ENCODE data around the gene TREM2. TPM values are rescaled to one million over a fixed set of nuclear protein-coding genes. Genes with fewer than 3 reads are reported as not detected.

TREM2 gene
- total and polyA plus RNA-seq, 2 experiments from 2014 or later = not detected

GRCh38 chr6:41150671-41151070, 12.2 kb downstream of the TREM2 start:
- TF ChIP-seq EZH2phosphoT487 (IDR thresholded peaks at IDR 0.05; ENCODE audit: insufficient read depth, low read depth) = no peak
- TF ChIP-seq EZH2 (IDR thresholded peaks at IDR 0.05; ENCODE audit: insufficient read depth, poor library complexity, severe bottlenecking) = no peak
- Histone ChIP-seq H3K27me3 (replicated peaks; ENCODE audit: insufficient read depth) (no peaks in the 10 kb centered on the region), H3K9me2 (ENCODE audit: insufficient read depth) (no peaks in the 10 kb centered on the region; the same call in 1 of the 2 replicates), H3K9ac (no peak overlapping the region), H3K4me2 (ENCODE audit: unreplicated experiment) (no peak overlapping the region), H3K4me1 (ENCODE audit: insufficient read depth) (no peaks in the 10 kb centered on the region), H3K4me3 (no peak overlapping the region), H4K20me1 (ENCODE audit: insufficient read depth) (no peaks in the 10 kb centered on the region), H2AFZ (no peak overlapping the region), H3K36me3 (ENCODE audit: low read depth) (no peaks in the 10 kb centered on the region), H3K79me2 (ENCODE audit: insufficient read depth) (no peaks in the 10 kb centered on the region), H3K27ac (no peak overlapping the region), H3F3A (ENCODE audit: insufficient read depth) (no peaks in the 10 kb centered on the region), H3K9me3 (ENCODE audit: low read depth) (no peaks in the 10 kb centered on the region)
- in situ Hi-C loops (cut with MboI) = no loop called here
- WGBS, 2 experiments (ENCODE audit: low coverage in 1 of 2, low lambda C conversion rate in 2 of 2, missing lambda C conversion rate in 2 of 2) = 87 to 94% methylated on average over 1 of the region's 1 CpG
- DNase-seq = no peak

- Histone ChIP-seq H3K79me2 (ENCODE audit: insufficient read depth) (no peaks in the 10 kb centered on the region), H2AFZ (no peak overlapping the region), H3K4me1 (ENCODE audit: insufficient read depth) (no peaks in the 10 kb centered on the region), H3K9me2 (ENCODE audit: insufficient read depth) (no peaks in the 10 kb centered on the region; the same call in 1 of the 2 replicates), H3K4me2 (ENCODE audit: unreplicated experiment) (no peak overlapping the region), H3K27ac (no peak overlapping the region), H3K4me3 (no peak overlapping the region), H3F3A (ENCODE audit: insufficient read depth) (no peaks in the 10 kb centered on the region), H3K36me3 (ENCODE audit: low read depth) (no peaks in the 10 kb centered on the region), H3K27me3 (replicated peaks; ENCODE audit: insufficient read depth) (no peaks in the 10 kb centered on the region), H3K9ac (no peak overlapping the region), H4K20me1 (ENCODE audit: insufficient read depth) (no peaks in the 10 kb centered on the region), H3K9me3 (ENCODE audit: low read depth) (no peaks in the 10 kb centered on the region)
- no peak for DNase-seq
- WGBS, 2 experiments (ENCODE audit: low coverage in 1 of 2, low lambda C conversion rate in 2 of 2, missing lambda C conversion rate in 2 of 2) = 88 to 100% methylated on average over 1 of the region's 1 CpG
- in situ Hi-C loops (cut with MboI) = no loop called here
- no peak for TF ChIP-seq EZH2phosphoT487 (IDR thresholded peaks at IDR 0.05; ENCODE audit: insufficient read depth, low read depth)
- TF ChIP-seq EZH2 (IDR thresholded peaks at IDR 0.05; ENCODE audit: insufficient read depth, poor library complexity, severe bottlenecking) = no peak
Observed at GRCh38 chr6:41147917-41148316, 15.0 kb downstream of the TREM2 start.

GRCh38 chr6:41136911-41137310, 26.0 kb downstream of the TREM2 start:
- Histone ChIP-seq H3K36me3 (ENCODE audit: low read depth) (no peaks in the 10 kb centered on the region; the same call in 1 of the 2 replicates), H3F3A (ENCODE audit: insufficient read depth) (no peaks in the 10 kb centered on the region), H3K79me2 (ENCODE audit: insufficient read depth) (no peaks in the 10 kb centered on the region), H3K9me3 (ENCODE audit: low read depth) (no peaks in the 10 kb centered on the region), H3K4me3 (no peak overlapping the region), H4K20me1 (ENCODE audit: insufficient read depth) (no peaks in the 10 kb centered on the region), H3K4me2 (ENCODE audit: unreplicated experiment) (no peak overlapping the region), H3K27ac (no peak overlapping the region), H3K4me1 (ENCODE audit: insufficient read depth) (no peaks in the 10 kb centered on the region), H3K9me2 (ENCODE audit: insufficient read depth) (no peaks in the 10 kb centered on the region), H3K9ac (no peak overlapping the region), H3K27me3 (replicated peaks; ENCODE audit: insufficient read depth) (no peaks in the 10 kb centered on the region), H2AFZ (no peak overlapping the region)
- no peak for DNase-seq
- no peak for TF ChIP-seq EZH2 (IDR thresholded peaks at IDR 0.05; ENCODE audit: insufficient read depth, poor library complexity, severe bottlenecking)
- TF ChIP-seq EZH2phosphoT487 (IDR thresholded peaks at IDR 0.05; ENCODE audit: insufficient read depth, low read depth) = no peak
- in situ Hi-C loops (cut with MboI) = no loop called here

GRCh38 chr6:41135062-41135832, 27.7 kb downstream of the TREM2 start:
- Histone ChIP-seq H3K4me1 (ENCODE audit: insufficient read depth) (no peaks in the 10 kb centered on the region), H2AFZ (no peak overlapping the region), H3K79me2 (ENCODE audit: insufficient read depth) (no peaks in the 10 kb centered on the region), H3F3A (ENCODE audit: insufficient read depth) (no peaks in the 10 kb centered on the region), H4K20me1 (ENCODE audit: insufficient read depth) (no peaks in the 10 kb centered on the region), H3K9me3 (ENCODE audit: low read depth) (no peaks in the 10 kb centered on the region), H3K4me3 (no peak overlapping the region), H3K4me2 (ENCODE audit: unreplicated experiment) (no peak overlapping the region), H3K9me2 (ENCODE audit: insufficient read depth) (no peaks in the 10 kb centered on the region), H3K27ac (no peak overlapping the region), H3K27me3 (replicated peaks; ENCODE audit: insufficient read depth) (no peaks in the 10 kb centered on the region), H3K9ac (no peak overlapping the region), H3K36me3 (ENCODE audit: low read depth) (no peaks in the 10 kb centered on the region; the same call in 1 of the 2 replicates)
- in situ Hi-C loops (cut with MboI) = no loop called here
- DNase-seq = no peak
- WGBS, 2 experiments (ENCODE audit: low coverage in 1 of 2, low lambda C conversion rate in 2 of 2, missing lambda C conversion rate in 2 of 2) = 79 to 80% methylated on average over 3 of the region's 3 CpGs
- TF ChIP-seq EZH2 (IDR thresholded peaks at IDR 0.05; ENCODE audit: insufficient read depth, poor library complexity, severe bottlenecking) = no peak
- TF ChIP-seq EZH2phosphoT487 (IDR thresholded peaks at IDR 0.05; ENCODE audit: insufficient read depth, low read depth) = no peak

Data from GM23248 (cell line).